Activated CD8-positive, alpha-beta T cell treated with anti-CD3 and anti-CD28 coated beads for 36 hours (primary cell): ENCODE results near the gene ARPIN. TPM values are rescaled to one million over a fixed set of nuclear protein-coding genes. Genes with fewer than 3 reads are reported as not detected.

Source experiments
- ATAC-seq: fragments of 200-7000 bp; cut with Tn5 transposase; one replicate; pipeline ENCODE4 v1.10.0; 2021; ENCODE audit warnings: mild to moderate bottlenecking, moderate library complexity
- CTCF ChIA-PET: fragments of 350-600 bp; sonication (Branson Sonifier 250); formaldehyde crosslinking; loops from one replicate; lab custom pipeline; 2021; ENCODE audit warnings: antibody characterized with exemption; lab: Charles Lee
- POLR2A ChIA-PET: fragments of 350-600 bp; sonication (Branson Sonifier 250); formaldehyde crosslinking; loops from one replicate; lab custom pipeline; 2021; ENCODE audit warnings: antibody characterized with exemption; lab: Charles Lee
- DNase-seq: peaks from one replicate; pipeline ENCODE4 v3.0.0-alpha.2; 2020
- H3K27ac Mint-ChIP-seq: one replicate; pipeline ENCODE4 v1.8.0; 2021; ENCODE audit warnings: mild to moderate bottlenecking, mixed read lengths
- H3K27me3 Mint-ChIP-seq: one replicate; pipeline ENCODE4 v1.8.0; 2021; ENCODE audit warnings: mixed read lengths
- H3K36me3 Mint-ChIP-seq: one replicate; pipeline ENCODE4 v1.8.0; 2021; ENCODE audit warnings: low read depth, mixed read lengths
- H3K4me1 Mint-ChIP-seq: one replicate; pipeline ENCODE4 v1.8.0; 2021; ENCODE audit warnings: low read depth, mixed read lengths
- H3K4me3 Mint-ChIP-seq: one replicate; pipeline ENCODE4 v1.8.0; 2021; ENCODE audit warnings: mild to moderate bottlenecking, moderate library complexity, mixed read lengths
- H3K9me3 Mint-ChIP-seq: one replicate; pipeline ENCODE4 v1.8.0; 2021; ENCODE audit warnings: mixed read lengths
- CTCF ChIP-seq: fragments of 200-600 bp; IDR thresholded peaks from one replicate; pipeline ENCODE4 v1.8.0; 2022; ENCODE audit warnings: antibody characterized with exemption, mild to moderate bottlenecking
- intact Hi-C: fragments of 100-400 bp; cut with micrococcal nuclease; formaldehyde crosslinking; loops from one replicate; pipeline ENCODE4 v1.10.0; 2022
- total RNA-seq, 2 experiments: library from RNA; stranded (reverse); gene quantifications; one replicate each; pipeline ENCODE4 v1.2.3, GENCODE V29; 2021

The ARPIN gene
- total RNA-seq, 2 experiments from 2014 or later, result not detected

GRCh38 chr15:89899951-89900567, 12.7 kb downstream of the ARPIN start:
- Mint-ChIP-seq H3K4me1 (peaks cover 5% of the 10 kb centered on the region), H3K9me3 (no peaks in the 10 kb centered on the region)
- POLR2A ChIA-PET, result no interaction called here

GRCh38 chr15:89899295-89899945, 13.3 kb downstream of the ARPIN start:
- Mint-ChIP-seq H3K27ac (no peak overlapping the region), H3K27me3 (no peaks in the 10 kb centered on the region), H3K36me3 (no peaks in the 10 kb centered on the region), H3K4me1 (peaks cover 8% of the 10 kb centered on the region), H3K4me3 (no peak overlapping the region), H3K9me3 (no peaks in the 10 kb centered on the region)
- no peak for TF ChIP-seq CTCF
- ChIA-PET POLR2A (interaction anchor here (0.9 kb wide), 1 partner anchor 12 kb away, joined by 3 read pairs; no protein-coding TSS in a partner anchor), CTCF (interaction anchor here (1.0 to 2.0 kb wide), 9 partner anchors 9 to 172 kb away, joined by 3 to 7 read pairs (median 4); no protein-coding TSS in a partner anchor)
- no peak for ATAC-seq
- DNase-seq, result no peak
- intact Hi-C loops, result loop anchor here (10.0 kb wide), 1 partner anchor 105 kb away; the partner anchor contains the start of gene ZNF710

More at GRCh38 chr15:89899951-89900567, 12.7 kb downstream of the ARPIN start:
- Mint-ChIP-seq H3K27ac (no peak overlapping the region), H3K4me3 (no peak overlapping the region), H3K36me3 (no peaks in the 10 kb centered on the region), H3K27me3 (no peaks in the 10 kb centered on the region)
- DNase-seq (no peak), ATAC-seq (no peak)
- intact Hi-C loops, result loop anchor here (10.0 kb wide), 1 partner anchor 105 kb away; the partner anchor contains the start of gene ZNF710
- CTCF ChIA-PET, result interaction anchor here (1.0 to 1.4 kb wide), 5 partner anchors 9 to 171 kb away, joined by 3 to 5 read pairs (median 3); no protein-coding TSS in a partner anchor
- no peak for TF ChIP-seq CTCF

GRCh38 chr15:89898614-89899294, 14.0 kb downstream of the ARPIN start:
- Mint-ChIP-seq H3K4me3 (no peak overlapping the region), H3K9me3 (no peaks in the 10 kb centered on the region), H3K4me1 (peaks cover 11% of the 10 kb centered on the region), H3K36me3 (no peaks in the 10 kb centered on the region), H3K27ac (no peak overlapping the region), H3K27me3 (no peaks in the 10 kb centered on the region)
- DNase-seq, result peak; percentile 65
- POLR2A ChIA-PET, result interaction anchor here (0.7 to 0.9 kb wide), 2 partner anchors 12 to 24 kb away, joined by 3 read pairs; no protein-coding TSS in a partner anchor
- peak; percentile 67 for TF ChIP-seq CTCF
- ATAC-seq, result peak; percentile 40
- intact Hi-C loops, result loop anchor here (10.0 kb wide), 1 partner anchor 106 kb away; the partner anchor contains the start of gene ZNF710
- CTCF ChIA-PET, result interaction anchor here (0.5 to 2.0 kb wide), 21 partner anchors 9 to 204 kb away, joined by 3 to 23 read pairs (median 4); partner anchors contain the start of genes IDH2 and ZNF710

- CTCF ChIA-PET, result interaction anchor here (0.5 to 2.0 kb wide), 19 partner anchors 9 to 204 kb away, joined by 3 to 23 read pairs (median 4); partner anchors contain the start of genes IDH2 and ZNF710
- H3K27ac Mint-ChIP-seq, result no peak overlapping the region
- no peaks in the 10 kb centered on the region for H3K27me3 Mint-ChIP-seq
- no peaks in the 10 kb centered on the region for H3K9me3 Mint-ChIP-seq
- H3K4me3 Mint-ChIP-seq, result no peak overlapping the region
- TF ChIP-seq CTCF, result no peak
- ATAC-seq (no peak), DNase-seq (no peak)
- intact Hi-C loops, result loop anchor here (10.0 kb wide), 1 partner anchor 107 kb away; the partner anchor contains the start of gene ZNF710
- peaks cover 2% of the 10 kb centered on the region for H3K36me3 Mint-ChIP-seq
- POLR2A ChIA-PET, result interaction anchor here (0.7 kb wide), 1 partner anchor 23 kb away, joined by 3 read pairs; no protein-coding TSS in a partner anchor
- H3K4me1 Mint-ChIP-seq, result peaks cover 11% of the 10 kb centered on the region
These were observed 14.6 kb downstream of the ARPIN start for GRCh38 chr15:89898146-89898545.
